Mucosa of rectum (tissue), 2 donors: Measurements from ENCODE around the gene CFAP92.

Experiments
- H3K27ac ChIP-seq, 2 donors: one replicate each; pipeline ENCODE4 v1.7.0; 2013; ENCODE audit warnings: inconsistent platforms in 2 of 2, low read depth in 2 of 2, low read length in 2 of 2
- H3K27me3 ChIP-seq, 2 donors: one replicate each; pipeline ENCODE4 v1.7.0; 2013; ENCODE audit warnings: low read length in 2 of 2; ENCODE audit not compliant: control insufficient read depth in 2 of 2, insufficient read depth in 2 of 2
- H3K36me3 ChIP-seq, 2 donors: one replicate each; pipeline ENCODE4 v1.7.0; 2013; ENCODE audit warnings: low read length in 2 of 2; ENCODE audit not compliant: control insufficient read depth in 2 of 2, insufficient read depth in 2 of 2
- H3K4me1 ChIP-seq, 2 donors: one replicate each; pipeline ENCODE4 v1.7.0; 2013; ENCODE audit warnings: low read length in 2 of 2, mild to moderate bottlenecking in 1 of 2; ENCODE audit not compliant: control insufficient read depth in 2 of 2, insufficient read depth in 2 of 2
- H3K4me3 ChIP-seq, 2 donors: one replicate each; pipeline ENCODE4 v1.7.0; 2013; ENCODE audit warnings: low read length in 2 of 2
- H3K9ac ChIP-seq, 2 donors: one replicate each; pipeline ENCODE4 v1.7.0; 2013; ENCODE audit warnings: low read length in 2 of 2, low read depth in 1 of 2, mild to moderate bottlenecking in 1 of 2
- H3K9me3 ChIP-seq, 2 donors: one replicate each; pipeline ENCODE4 v1.7.0; 2013; ENCODE audit warnings: low read length in 2 of 2; ENCODE audit not compliant: control insufficient read depth in 2 of 2
- donor health status: healthy.
- donor health status: Normal muscosa, but diverticular disease.

The CFAP92 gene

DNA sequence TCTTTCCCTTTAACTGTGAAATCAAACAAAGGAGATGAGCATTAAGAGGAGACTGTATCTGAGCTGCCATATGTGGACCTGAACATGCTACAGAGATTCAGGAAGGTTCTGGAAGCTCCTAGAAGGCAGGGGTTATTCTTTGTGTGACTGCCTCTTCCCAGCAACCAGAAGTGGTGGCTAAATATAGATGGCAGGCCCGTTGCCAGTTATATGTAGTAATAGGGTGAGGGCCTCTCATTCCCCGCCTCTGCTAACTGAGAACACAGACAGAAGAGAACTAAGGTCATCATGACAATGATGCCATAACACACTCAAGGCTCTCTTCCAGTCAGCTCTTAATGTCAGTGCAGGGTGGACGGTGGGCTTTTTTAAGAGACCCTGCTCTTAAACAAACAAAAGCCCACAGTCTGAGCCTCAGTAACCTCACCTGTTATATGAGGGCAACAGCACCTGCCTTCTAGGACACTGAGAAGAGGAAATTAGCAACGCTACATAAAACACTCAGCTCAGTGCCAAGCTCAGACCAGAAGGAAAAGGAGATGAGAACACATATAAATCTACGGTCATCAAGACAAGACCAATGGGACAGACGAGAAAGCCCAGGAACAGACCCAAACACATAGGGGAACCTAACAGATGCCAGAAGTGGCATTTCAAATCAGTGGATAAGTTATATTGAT is 22.3 kb downstream of the CFAP92 start:
- H3K27me3 ChIP-seq, result no peaks in the 10 kb centered on the region
- H3K4me3 ChIP-seq, result no peak overlapping the region
- H3K9me3 ChIP-seq, result no peaks in the 10 kb centered on the region
- no peak overlapping the region for H3K9ac ChIP-seq
- no peaks in the 10 kb centered on the region for H3K36me3 ChIP-seq
- no peak overlapping the region for H3K27ac ChIP-seq
- peaks cover 0 to 3% of the 10 kb centered on the region in 2 donors for H3K4me1 ChIP-seq

- Histone ChIP-seq H3K27ac (no peak overlapping the region), H3K9ac (no peak overlapping the region), H3K4me3 (no peak overlapping the region), H3K27me3 (no peaks in the 10 kb centered on the region), H3K9me3 (no peaks in the 10 kb centered on the region), H3K4me1 (peaks cover 0 to 3% of the 10 kb centered on the region in 2 donors), H3K36me3 (no peaks in the 10 kb centered on the region)
Measured at GRCh38 chr3:128970740-128971047, 23.2 kb downstream of the CFAP92 start.

DNA sequence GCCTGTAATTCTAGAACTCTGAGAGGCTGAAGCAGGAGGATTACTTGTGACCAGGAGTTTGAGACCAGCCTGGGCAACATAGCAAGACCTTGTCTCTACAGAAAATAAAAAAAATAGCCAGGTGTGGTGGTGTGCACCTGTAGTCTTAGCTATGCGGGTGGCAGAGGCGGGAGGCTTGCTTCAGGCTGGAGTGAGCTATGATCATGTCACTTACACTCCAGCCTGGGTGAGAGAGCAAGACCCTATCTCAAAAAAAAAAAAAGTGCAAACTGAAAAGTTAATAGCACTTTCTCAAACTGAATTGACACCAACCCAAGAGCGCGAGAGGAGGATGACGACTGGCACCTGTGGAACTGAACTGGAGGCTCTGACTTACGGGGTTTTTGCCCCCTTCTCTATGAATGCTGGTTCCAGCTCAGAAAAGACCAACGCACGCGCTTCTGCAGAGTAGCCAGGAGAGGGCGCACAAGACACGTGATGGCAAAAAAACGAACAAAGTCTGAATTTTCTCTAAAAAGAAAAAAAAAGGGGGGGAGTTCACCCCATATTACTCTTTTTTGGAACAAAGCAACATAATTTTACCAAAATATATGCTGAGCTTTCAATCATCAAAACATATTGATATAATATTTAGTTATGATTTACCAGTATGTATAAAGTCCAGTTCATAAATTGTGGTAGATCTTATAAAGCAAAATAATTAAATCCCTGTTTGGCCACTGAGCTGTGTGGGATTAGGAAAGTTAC is 23.7 kb downstream of the CFAP92 start:
- H3K9me3 ChIP-seq, result no peaks in the 10 kb centered on the region
- no peak overlapping the region for H3K9ac ChIP-seq
- H3K36me3 ChIP-seq, result no peaks in the 10 kb centered on the region
- H3K4me1 ChIP-seq, result peaks cover 0 to 8% of the 10 kb centered on the region in 2 donors
- no peaks in the 10 kb centered on the region for H3K27me3 ChIP-seq
- no peak overlapping the region for H3K4me3 ChIP-seq
- no peak overlapping the region for H3K27ac ChIP-seq

DNA sequence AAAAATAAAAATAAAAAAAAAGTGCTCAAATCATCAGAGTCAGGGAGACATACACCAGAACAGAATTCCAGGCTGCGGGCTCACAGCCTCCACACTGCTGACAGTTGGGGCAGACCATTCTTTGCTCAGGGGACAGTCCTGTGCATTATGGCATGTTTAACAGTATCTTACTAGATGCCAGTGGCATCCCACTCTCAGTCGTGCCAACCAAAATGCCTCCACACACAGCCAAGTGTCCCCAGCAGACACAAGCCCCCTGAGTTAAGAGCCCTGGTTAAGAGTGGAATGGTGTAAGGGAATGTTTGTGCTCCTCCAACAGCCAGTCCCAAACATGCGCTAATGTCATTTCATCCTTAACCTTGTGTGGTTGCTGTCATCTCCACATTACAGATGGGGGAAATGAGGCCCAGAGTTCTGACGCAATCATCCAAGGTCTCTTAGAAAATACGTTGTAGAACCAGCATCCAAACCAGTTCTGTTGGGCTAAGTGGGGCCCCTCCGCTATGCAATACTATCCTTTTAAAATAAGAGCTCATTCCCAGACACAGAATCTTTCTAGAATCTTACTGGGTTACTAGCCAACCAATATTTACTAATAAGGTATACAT is 26.0 kb downstream of the CFAP92 start:
- Histone ChIP-seq H3K4me3 (no peak overlapping the region), H3K4me1 (peaks cover 0 to 8% of the 10 kb centered on the region in 2 donors), H3K9ac (no peak overlapping the region), H3K36me3 (no peaks in the 10 kb centered on the region), H3K9me3 (no peaks in the 10 kb centered on the region), H3K27me3 (no peaks in the 10 kb centered on the region), H3K27ac (no peak overlapping the region)

- peaks cover 0 to 5% of the 10 kb centered on the region in 2 donors for H3K4me1 ChIP-seq
- H3K9ac ChIP-seq, result no peak overlapping the region
- H3K4me3 ChIP-seq, result no peak overlapping the region
- H3K36me3 ChIP-seq, result no peaks in the 10 kb centered on the region
- no peaks in the 10 kb centered on the region for H3K9me3 ChIP-seq
- no peak overlapping the region for H3K27ac ChIP-seq
- no peaks in the 10 kb centered on the region for H3K27me3 ChIP-seq
Measured at GRCh38 chr3:128965818-128966217, 28.1 kb downstream of the CFAP92 start.

DNA sequence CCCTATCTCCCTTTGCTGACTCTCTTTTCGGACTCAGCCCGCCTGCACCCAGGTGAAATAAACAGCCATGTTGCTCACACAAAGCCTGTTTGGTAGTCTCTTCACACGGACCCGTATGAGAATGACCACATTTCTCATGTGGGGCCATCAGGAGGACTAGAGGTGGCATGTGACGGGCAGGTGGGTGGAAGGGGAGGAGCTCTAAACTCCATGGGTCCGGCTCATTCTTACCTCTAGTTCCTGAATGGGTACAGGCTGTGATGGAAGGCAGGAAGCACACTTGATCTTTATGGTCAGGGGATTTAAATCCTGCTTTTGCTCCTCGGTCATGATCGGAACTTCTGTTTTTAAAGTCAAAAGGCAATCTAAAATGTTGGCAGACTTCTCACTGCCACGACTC is 28.6 kb downstream of the CFAP92 start:
- H3K9ac ChIP-seq, result no peak overlapping the region

DNA sequence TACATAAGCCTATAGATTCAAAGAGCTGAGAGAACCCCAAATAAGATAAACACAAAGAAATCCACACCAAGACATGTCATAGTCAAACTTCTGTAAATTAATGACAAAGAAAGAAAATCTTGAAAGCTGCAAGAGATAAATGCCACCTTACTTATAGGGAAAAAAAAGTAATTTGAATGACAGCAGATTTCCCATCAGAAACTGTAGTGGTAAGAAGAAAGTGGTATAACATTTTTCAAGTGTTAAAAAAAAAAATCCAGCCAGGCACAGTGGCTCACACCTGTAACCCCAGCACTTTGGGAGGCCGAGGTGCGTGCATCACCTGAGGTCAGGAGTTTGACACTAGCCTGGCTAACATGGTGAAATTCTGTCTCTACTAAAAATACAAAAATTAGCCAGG is 37.4 kb downstream of the CFAP92 start:
- Histone ChIP-seq H3K4me1 (no peaks in the 10 kb centered on the region), H3K27ac (no peak overlapping the region), H3K9ac (no peak overlapping the region), H3K4me3 (no peak overlapping the region), H3K9me3 (no peaks in the 10 kb centered on the region), H3K27me3 (no peaks in the 10 kb centered on the region), H3K36me3 (no peaks in the 10 kb centered on the region)

More for the DNA sequence above, 28.6 kb downstream of the CFAP92 start:
- Histone ChIP-seq H3K4me1 (peaks cover 0 to 5% of the 10 kb centered on the region in 2 donors), H3K4me3 (no peak overlapping the region), H3K27ac (no peak overlapping the region), H3K36me3 (no peaks in the 10 kb centered on the region), H3K9me3 (no peaks in the 10 kb centered on the region), H3K27me3 (no peaks in the 10 kb centered on the region)

DNA sequence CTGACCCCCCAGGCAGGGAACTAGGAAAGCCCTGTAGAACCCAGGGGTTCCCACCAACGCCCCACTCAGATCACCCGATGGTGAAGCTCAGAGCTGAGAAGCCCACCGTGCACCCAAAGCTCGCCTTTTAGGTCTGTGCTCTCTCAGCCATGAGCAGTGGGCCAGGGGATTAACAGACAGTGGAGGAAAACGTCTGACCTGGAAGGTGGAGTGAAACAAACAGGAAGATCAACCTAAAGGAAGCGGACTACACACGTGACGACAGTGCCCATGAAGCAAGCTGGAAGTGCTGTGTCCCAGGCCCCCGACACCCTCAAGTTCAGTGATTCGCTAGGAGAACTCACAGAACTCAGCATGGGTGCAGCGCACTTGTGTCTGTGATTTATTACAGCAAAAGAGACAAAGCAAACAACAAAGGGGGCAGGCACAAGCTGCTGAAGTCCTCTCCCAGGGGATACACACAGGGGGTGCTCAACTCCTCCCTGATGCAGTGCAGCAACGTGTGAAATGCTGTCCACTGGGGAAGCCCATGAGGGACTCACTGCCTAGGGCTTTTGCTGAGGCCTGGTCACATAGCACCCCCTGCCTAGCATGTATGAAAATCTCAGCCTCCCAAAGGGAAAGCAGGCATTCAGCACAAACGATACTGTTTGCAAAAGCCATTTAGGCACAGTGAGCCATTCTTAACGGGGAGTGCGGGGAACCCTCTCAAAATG is 43.5 kb downstream of the CFAP92 start:
- no peaks in the 10 kb centered on the region for H3K36me3 ChIP-seq
- H3K9me3 ChIP-seq, result no peaks in the 10 kb centered on the region
- H3K27ac ChIP-seq, result no peak overlapping the region
- H3K4me3 ChIP-seq, result no peak overlapping the region
- H3K4me1 ChIP-seq, result no peaks in the 10 kb centered on the region
- no peaks in the 10 kb centered on the region for H3K27me3 ChIP-seq
- no peak overlapping the region for H3K9ac ChIP-seq

DNA sequence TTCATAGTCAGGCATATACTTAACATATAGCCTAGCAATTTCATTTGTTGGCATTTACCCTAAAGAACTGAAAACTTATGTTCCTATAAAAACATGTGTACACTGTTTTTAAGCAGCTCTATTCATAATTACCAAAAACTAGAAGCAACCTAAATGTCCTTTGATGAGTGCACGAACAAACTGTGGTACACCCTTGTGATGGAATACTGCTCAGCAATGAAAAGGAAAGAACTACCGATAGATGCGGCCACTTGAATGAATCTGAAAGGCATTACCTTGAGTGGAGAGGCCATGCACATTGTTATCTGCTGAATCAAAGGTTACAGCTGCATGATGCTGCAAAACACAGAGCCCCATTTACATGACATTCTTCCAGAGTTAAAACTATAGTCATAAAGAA is 44.7 kb downstream of the CFAP92 start:
- no peak overlapping the region for H3K9ac ChIP-seq

GRCh38 chr3:128946411-128946810 is 47.5 kb downstream of the CFAP92 start:
- H3K9ac ChIP-seq, result no peak overlapping the region
- H3K27ac ChIP-seq, result no peak overlapping the region
- no peak overlapping the region for H3K4me3 ChIP-seq
- no peaks in the 10 kb centered on the region for H3K4me1 ChIP-seq
- H3K27me3 ChIP-seq, result no peaks in the 10 kb centered on the region
- no peaks in the 10 kb centered on the region for H3K9me3 ChIP-seq
- H3K36me3 ChIP-seq, result no peaks in the 10 kb centered on the region

More for the DNA sequence above, 44.7 kb downstream of the CFAP92 start:
- H3K36me3 ChIP-seq, result no peaks in the 10 kb centered on the region
- no peaks in the 10 kb centered on the region for H3K27me3 ChIP-seq
- no peaks in the 10 kb centered on the region for H3K4me1 ChIP-seq
- H3K4me3 ChIP-seq, result no peak overlapping the region
- no peak overlapping the region for H3K27ac ChIP-seq
- no peaks in the 10 kb centered on the region for H3K9me3 ChIP-seq
